Measurements from ENCODE around the gene HGFAC.

The HGFAC gene

GRCh38 chr4:3489451-3489962, 47.7 kb downstream of the HGFAC start:
- Mint-ChIP-seq H3K27me3 (peaks cover 43% of the 10 kb centered on the region), H3K27ac (ENCODE audit: low read depth) (no peak overlapping the region), H3K4me3 (no peak overlapping the region), H3K36me3 (ENCODE audit: insufficient read depth) (peaks cover 5% of the 10 kb centered on the region), H3K9me3 (no peaks in the 10 kb centered on the region), H3K4me1 (peaks cover 12% of the 10 kb centered on the region)
- ATAC-seq (replicated peaks; ENCODE audit: extremely low read depth, poor library complexity, severe bottlenecking) (no peak), DNase-seq (ENCODE audit: low spot score in 2 of 2) (no peak)

DNA sequence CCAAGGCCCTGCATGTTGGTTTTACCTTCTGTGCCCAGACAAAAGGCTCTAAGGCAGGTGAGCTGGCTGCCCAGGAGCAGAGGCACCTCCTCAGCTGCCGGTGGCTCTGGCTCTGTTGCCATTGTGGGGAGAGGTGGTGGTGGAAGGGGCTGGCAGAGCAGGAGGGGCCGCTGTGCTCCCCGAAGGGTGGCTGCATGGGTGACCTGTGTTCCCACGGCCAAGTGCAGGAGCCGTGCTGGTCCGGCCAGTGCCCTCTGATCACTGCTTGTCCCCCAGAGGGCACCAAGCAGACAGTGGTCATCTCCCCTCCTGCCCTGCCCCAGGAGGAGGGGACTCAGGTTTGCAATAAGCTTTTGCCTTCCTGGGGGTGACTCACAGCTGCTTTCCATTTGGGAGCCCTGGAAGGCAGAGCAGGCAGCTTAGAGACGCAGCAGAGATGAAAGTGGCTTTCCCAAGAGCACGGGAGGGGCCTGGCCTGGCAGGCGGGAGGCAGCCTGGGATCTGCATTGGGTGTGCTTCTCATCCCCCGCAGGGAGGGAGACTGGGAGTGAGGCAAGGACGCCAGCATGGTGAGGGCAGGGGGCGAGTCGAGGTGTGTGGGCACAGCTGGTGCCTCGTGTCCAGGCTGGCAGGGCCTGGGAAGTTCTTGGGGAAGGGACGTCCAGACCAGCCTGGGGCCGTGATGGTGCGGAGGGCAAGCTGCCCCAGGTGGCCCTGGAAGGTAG, 50.1 kb downstream of the HGFAC start:
- peaks cover 43% of the 10 kb centered on the region for H3K27me3 Mint-ChIP-seq
- peaks cover 5% of the 10 kb centered on the region for H3K36me3 Mint-ChIP-seq (ENCODE audit: insufficient read depth)
- peak overlapping the region; percentile 1 for H3K4me3 Mint-ChIP-seq
- no peaks in the 10 kb centered on the region for H3K9me3 Mint-ChIP-seq
- DNase-seq (ENCODE audit: low spot score in 2 of 2) = no peak
- no peak for ATAC-seq (replicated peaks; ENCODE audit: extremely low read depth, poor library complexity, severe bottlenecking)
- no peak overlapping the region for H3K27ac Mint-ChIP-seq (ENCODE audit: low read depth)
- peaks cover 8% of the 10 kb centered on the region for H3K4me1 Mint-ChIP-seq

- H3K4me3 Mint-ChIP-seq = no peak overlapping the region
- no peak for DNase-seq (ENCODE audit: low spot score in 2 of 2)
- peaks cover 5% of the 10 kb centered on the region for H3K36me3 Mint-ChIP-seq (ENCODE audit: insufficient read depth)
- no peak for ATAC-seq (replicated peaks; ENCODE audit: extremely low read depth, poor library complexity, severe bottlenecking)
- peaks cover 43% of the 10 kb centered on the region for H3K27me3 Mint-ChIP-seq
- no peaks in the 10 kb centered on the region for H3K9me3 Mint-ChIP-seq
- H3K4me1 Mint-ChIP-seq = peaks cover 12% of the 10 kb centered on the region
- H3K27ac Mint-ChIP-seq (ENCODE audit: low read depth) = no peak overlapping the region
These were observed 51.3 kb downstream of the HGFAC start for GRCh38 chr4:3492741-3493719.

DNA sequence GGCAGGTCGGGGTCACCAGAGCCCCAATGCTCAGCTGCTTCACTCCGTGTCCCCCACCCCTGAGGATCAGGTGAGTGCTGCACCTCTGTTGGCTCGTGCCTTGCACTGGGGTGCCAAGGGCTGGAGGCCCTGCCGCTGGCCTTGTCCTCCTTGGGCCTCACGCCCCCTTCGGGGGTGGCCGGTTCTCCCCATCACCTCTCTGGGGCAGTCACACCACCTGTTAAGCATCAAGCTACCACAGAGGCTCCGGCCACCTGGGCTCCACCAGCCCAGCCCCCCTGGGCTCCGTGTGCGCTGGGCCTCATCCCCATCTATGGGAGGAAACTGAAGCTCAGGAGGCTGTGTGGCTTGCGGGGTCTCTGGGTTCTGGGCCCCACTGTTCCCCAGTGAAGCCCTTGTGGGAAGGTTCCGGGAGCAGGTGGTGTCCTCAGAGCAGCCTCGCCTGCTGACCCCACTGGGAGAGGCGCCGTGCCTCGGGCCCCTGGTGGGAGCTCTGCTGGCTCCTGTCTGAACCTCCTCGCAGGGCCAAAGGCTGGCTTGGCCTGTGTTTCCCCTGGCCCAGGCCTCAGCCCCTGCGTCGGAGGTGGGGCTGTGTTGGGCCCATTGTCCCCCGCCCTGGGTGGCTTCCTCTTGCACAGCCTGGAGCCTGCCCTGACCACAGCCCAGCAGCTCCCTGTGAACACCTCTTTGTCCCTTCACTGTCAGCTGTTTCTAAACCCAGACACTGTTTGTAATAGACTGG, 52.1 kb downstream of the HGFAC start:
- H3K27ac Mint-ChIP-seq (ENCODE audit: low read depth) = no peak overlapping the region
- peaks cover 10% of the 10 kb centered on the region for H3K4me1 Mint-ChIP-seq
- ATAC-seq (replicated peaks; ENCODE audit: extremely low read depth, poor library complexity, severe bottlenecking) = no peak

GRCh38 chr4:3494462-3494871, 52.7 kb downstream of the HGFAC start:
- Mint-ChIP-seq H3K4me3 (no peak overlapping the region), H3K27me3 (peaks cover 31% of the 10 kb centered on the region), H3K4me1 (peaks cover 6% of the 10 kb centered on the region), H3K9me3 (no peaks in the 10 kb centered on the region), H3K27ac (ENCODE audit: low read depth) (no peak overlapping the region), H3K36me3 (ENCODE audit: insufficient read depth) (peaks cover 6% of the 10 kb centered on the region)
- no peak for ATAC-seq (replicated peaks; ENCODE audit: extremely low read depth, poor library complexity, severe bottlenecking)
- no peak for DNase-seq (ENCODE audit: low spot score in 2 of 2)

More for the DNA sequence above, 52.1 kb downstream of the HGFAC start:
- DNase-seq (ENCODE audit: low spot score in 2 of 2) = no peak
- H3K27me3 Mint-ChIP-seq = peaks cover 36% of the 10 kb centered on the region
- no peaks in the 10 kb centered on the region for H3K9me3 Mint-ChIP-seq
- peaks cover 5% of the 10 kb centered on the region for H3K36me3 Mint-ChIP-seq (ENCODE audit: insufficient read depth)
- no peak overlapping the region for H3K4me3 Mint-ChIP-seq

DNA sequence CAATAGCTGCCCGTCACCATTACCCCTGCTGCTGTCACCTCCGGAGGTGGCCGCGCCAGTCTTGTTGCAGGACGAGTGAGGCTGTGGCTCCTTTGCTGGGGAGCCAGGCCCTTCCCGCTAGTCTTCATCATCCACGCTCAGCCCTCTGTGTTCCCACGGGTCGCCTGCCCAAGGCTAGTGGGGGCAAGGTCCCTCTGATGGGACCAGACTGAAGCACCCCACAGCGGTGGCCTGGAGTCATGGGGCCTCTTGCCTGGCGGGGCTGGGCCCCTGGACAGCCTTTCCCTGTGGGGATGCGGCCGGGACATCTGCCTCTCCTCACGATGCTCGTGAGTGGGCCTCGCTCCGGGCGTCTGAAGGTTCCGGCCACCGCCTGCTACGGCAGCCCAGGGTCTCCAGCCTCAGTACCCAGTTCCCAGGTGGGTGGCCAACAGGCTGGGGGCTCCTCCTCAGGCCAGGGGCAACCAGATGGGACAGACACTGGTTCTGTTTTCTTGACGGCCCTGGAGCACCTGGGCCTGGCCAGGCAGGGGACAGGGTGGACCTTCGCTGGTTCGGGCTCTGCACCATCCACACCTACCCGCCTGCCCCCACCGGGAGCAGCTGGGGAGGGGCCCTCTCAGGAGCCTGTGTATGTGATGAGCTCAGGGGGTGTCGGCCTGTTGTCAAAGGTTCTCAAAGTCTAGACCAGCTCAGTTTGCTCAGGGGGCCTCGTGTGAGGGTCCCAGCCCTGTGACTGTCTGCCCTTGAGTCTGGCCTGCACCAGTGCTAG, 53.6 kb downstream of the HGFAC start:
- H3K9me3 Mint-ChIP-seq = no peaks in the 10 kb centered on the region
- H3K27ac Mint-ChIP-seq (ENCODE audit: low read depth) = no peak overlapping the region
- peaks cover 21% of the 10 kb centered on the region for H3K27me3 Mint-ChIP-seq

DNA sequence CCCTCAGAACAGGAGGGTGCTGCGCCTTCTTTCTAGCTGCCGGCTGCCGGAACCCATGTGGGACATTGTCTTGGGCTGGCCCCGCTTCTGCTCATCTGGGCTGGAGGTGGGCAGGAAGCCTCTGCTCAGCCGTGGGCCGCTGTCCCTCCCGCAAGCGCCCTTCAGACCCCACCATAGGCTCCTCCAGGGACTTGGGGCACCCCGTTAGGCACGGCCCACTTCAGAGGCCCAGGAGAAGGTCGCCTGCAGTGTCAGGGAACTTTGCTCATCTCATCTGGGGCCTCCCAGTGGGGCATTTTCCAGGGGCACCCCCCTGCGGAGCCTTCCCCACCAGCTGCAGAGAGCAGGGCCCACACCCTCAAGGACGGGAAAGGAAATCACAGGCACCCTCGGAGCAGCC, 54.3 kb downstream of the HGFAC start:
- ATAC-seq (replicated peaks; ENCODE audit: extremely low read depth, poor library complexity, severe bottlenecking) (no peak), DNase-seq (ENCODE audit: low spot score in 2 of 2) (no peak)
- Mint-ChIP-seq H3K9me3 (no peaks in the 10 kb centered on the region), H3K4me3 (no peak overlapping the region), H3K36me3 (ENCODE audit: insufficient read depth) (peaks cover 3% of the 10 kb centered on the region), H3K4me1 (peaks cover 6% of the 10 kb centered on the region), H3K27ac (ENCODE audit: low read depth) (no peak overlapping the region), H3K27me3 (peaks cover 15% of the 10 kb centered on the region)

More for the DNA sequence above, 53.6 kb downstream of the HGFAC start:
- no peak for DNase-seq (ENCODE audit: low spot score in 2 of 2)
- Mint-ChIP-seq H3K36me3 (ENCODE audit: insufficient read depth) (peaks cover 3% of the 10 kb centered on the region), H3K4me1 (peaks cover 6% of the 10 kb centered on the region), H3K4me3 (no peak overlapping the region)
- ATAC-seq (replicated peaks; ENCODE audit: extremely low read depth, poor library complexity, severe bottlenecking) = no peak

GRCh38 chr4:3497095-3497494, 55.3 kb downstream of the HGFAC start:
- DNase-seq (ENCODE audit: low spot score in 2 of 2) (no peak), ATAC-seq (replicated peaks; ENCODE audit: extremely low read depth, poor library complexity, severe bottlenecking) (no peak)
- Mint-ChIP-seq H3K36me3 (ENCODE audit: insufficient read depth) (peaks cover 3% of the 10 kb centered on the region), H3K27ac (ENCODE audit: low read depth) (no peak overlapping the region), H3K27me3 (peaks cover 4% of the 10 kb centered on the region), H3K4me3 (no peak overlapping the region), H3K4me1 (peaks cover 6% of the 10 kb centered on the region), H3K9me3 (no peaks in the 10 kb centered on the region)

GRCh38 chr4:3497523-3498389, 56.0 kb downstream of the HGFAC start:
- Mint-ChIP-seq H3K36me3 (ENCODE audit: insufficient read depth) (peaks cover 3% of the 10 kb centered on the region), H3K4me3 (no peak overlapping the region), H3K27ac (ENCODE audit: low read depth) (no peak overlapping the region), H3K4me1 (peaks cover 6% of the 10 kb centered on the region), H3K9me3 (no peaks in the 10 kb centered on the region), H3K27me3 (no peaks in the 10 kb centered on the region)
- DNase-seq (ENCODE audit: low spot score in 2 of 2) (no peak), ATAC-seq (replicated peaks; ENCODE audit: extremely low read depth, poor library complexity, severe bottlenecking) (no peak)

DNA sequence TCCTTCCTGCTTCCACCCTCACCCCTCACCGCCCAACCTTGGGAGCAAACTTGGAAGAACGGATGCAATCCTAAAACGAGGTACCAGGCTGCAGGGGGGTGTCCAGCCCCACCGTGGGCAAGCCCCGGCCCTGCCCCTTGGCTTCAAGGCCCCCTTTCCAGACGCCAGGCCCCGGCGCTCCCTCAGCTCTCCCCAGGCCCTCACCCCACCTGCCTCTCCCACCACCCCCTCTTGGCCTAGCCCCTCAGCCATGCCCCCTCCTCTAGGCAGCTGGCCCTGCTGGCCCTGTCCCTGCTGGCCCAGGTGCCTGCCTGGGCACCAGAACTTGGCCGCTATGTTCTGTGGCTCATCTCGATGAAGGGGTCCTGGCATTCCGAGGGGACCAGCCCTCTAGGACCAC, 56.6 kb downstream of the HGFAC start:
- no peak overlapping the region for H3K4me3 Mint-ChIP-seq
- peaks cover 5% of the 10 kb centered on the region for H3K36me3 Mint-ChIP-seq (ENCODE audit: insufficient read depth)
- no peaks in the 10 kb centered on the region for H3K27me3 Mint-ChIP-seq
- H3K4me1 Mint-ChIP-seq = peaks cover 10% of the 10 kb centered on the region
- DNase-seq (ENCODE audit: low spot score in 2 of 2) (no peak), ATAC-seq (replicated peaks; ENCODE audit: extremely low read depth, poor library complexity, severe bottlenecking) (no peak)
- no peaks in the 10 kb centered on the region for H3K9me3 Mint-ChIP-seq
- H3K27ac Mint-ChIP-seq (ENCODE audit: low read depth) = no peak overlapping the region

Measured in central memory CD8-positive, alpha-beta T cell (primary cell).